Measurements from ENCODE around the gene ANAPC2.

- TF ChIP-seq CTCF (IDR thresholded peaks at IDR 0.05; ENCODE audit: low read depth, low read length) (no peak), EZH2phosphoT487 (IDR thresholded peaks at IDR 0.05; ENCODE audit: low read depth) (no peak)
These were observed 29.0 kb downstream of the ANAPC2 start for GRCh38 chr9:137159105-137160053.

All from OCI-LY3 (cell line).